DND-41 (cell line): ENCODE data around the gene ST7.

ENCODE experiments used
- ATAC-seq: fragments of 200-7000 bp; cut with Tn5 transposase; 3 replicates; pipeline ENCODE4 v1.9.1; 2021; ENCODE audit warnings: low read depth; ENCODE audit not compliant: insufficient read depth
- DNase-seq: peaks from one replicate; pipeline ENCODE4 v3.0.0-alpha.2; 2020
- H2AFZ ChIP-seq: 2 replicates; pipeline ENCODE4 v1.6.0; 2012; ENCODE audit warnings: low read depth, low read length
- H3K27ac ChIP-seq: 2 replicates; pipeline ENCODE4 v1.5.1; 2012; ENCODE audit warnings: low read length, inconsistent platforms
- H3K27me3 ChIP-seq: fragments of 200-600 bp; sonication (generic); 2 replicates; pipeline ENCODE4 v1.6.0; 2012; ENCODE audit warnings: low read length, mild to moderate bottlenecking, inconsistent platforms; ENCODE audit not compliant: insufficient read depth, poor library complexity
- H3K36me3 ChIP-seq: 2 replicates; pipeline ENCODE4 v1.5.1; 2012; ENCODE audit warnings: low read length, inconsistent platforms; ENCODE audit not compliant: insufficient read depth
- H3K4me1 ChIP-seq: 2 replicates; pipeline ENCODE4 v1.5.1; 2012; ENCODE audit warnings: mild to moderate bottlenecking, low read length; ENCODE audit not compliant: insufficient read depth
- H3K4me2 ChIP-seq: 2 replicates; pipeline ENCODE4 v1.6.0; 2012; ENCODE audit warnings: mild to moderate bottlenecking, moderate library complexity, low read length, inconsistent platforms; ENCODE audit not compliant: insufficient read depth
- H3K4me3 ChIP-seq, 2 experiments: fragments of 200-600 bp in 1 of 2; shearing (Covaris generic) in 1 of 2; 2 replicates each; pipeline ENCODE4 v1.5.1; 2012 to 2016; ENCODE audit warnings: inconsistent platforms in 2 of 2, low read length in 2 of 2, mild to moderate bottlenecking in 2 of 2, low read depth in 1 of 2, moderate library complexity in 1 of 2
- H3K79me2 ChIP-seq: 2 replicates; pipeline ENCODE4 v1.6.0; 2012; ENCODE audit warnings: low read length, inconsistent platforms; ENCODE audit not compliant: insufficient read depth
- H3K9ac ChIP-seq: 2 replicates; pipeline ENCODE4 v1.6.0; 2012; ENCODE audit warnings: low read depth, mild to moderate bottlenecking, inconsistent platforms, low read length, moderate library complexity
- H3K9me3 ChIP-seq: 2 replicates; pipeline ENCODE4 v1.5.1; 2012; ENCODE audit warnings: low read length, moderate library complexity, mild to moderate bottlenecking, inconsistent platforms; ENCODE audit not compliant: insufficient read depth, severe bottlenecking
- H4K20me1 ChIP-seq: 2 replicates; pipeline ENCODE4 v1.6.0; 2012; ENCODE audit warnings: low read length; ENCODE audit not compliant: insufficient read depth
- CTCF ChIP-seq: IDR thresholded peaks from 2 replicates; pipeline ENCODE4 v1.5.1; 2012; ENCODE audit warnings: borderline replicate concordance, low read length, moderate library complexity, mild to moderate bottlenecking; ENCODE audit not compliant: poor library complexity, severe bottlenecking; ENCODE audit errors: extremely low read depth
- EZH2 ChIP-seq: IDR thresholded peaks from 3 replicates; pipeline ENCODE4 v1.6.1; 2012; ENCODE audit warnings: borderline replicate concordance, low read depth, mild to moderate bottlenecking, moderate library complexity, low read length, inconsistent platforms; ENCODE audit not compliant: severe bottlenecking

The ST7 gene

GRCh38 chr7:116998567-116999175 lies 45.4 kb downstream of the ST7 start:
- no peak for DNase-seq
- H3K27ac ChIP-seq, result no peak overlapping the region
- no peak overlapping the region for H3K4me3 ChIP-seq
- no peaks in the 10 kb centered on the region for H3K9me3 ChIP-seq
- H3K36me3 ChIP-seq, result no peaks in the 10 kb centered on the region
- H3K4me1 ChIP-seq, result no peaks in the 10 kb centered on the region
- no peaks in the 10 kb centered on the region for H4K20me1 ChIP-seq
- H3K79me2 ChIP-seq, result no peaks in the 10 kb centered on the region
- TF ChIP-seq EZH2 (no peak), CTCF (no peak)
- no peak overlapping the region for H3K4me2 ChIP-seq
- no peak overlapping the region for H3K9ac ChIP-seq
- ATAC-seq, result no peak
- H3K27me3 ChIP-seq, result peaks cover 10% of the 10 kb centered on the region
- H2AFZ ChIP-seq, result no peak overlapping the region

DNA sequence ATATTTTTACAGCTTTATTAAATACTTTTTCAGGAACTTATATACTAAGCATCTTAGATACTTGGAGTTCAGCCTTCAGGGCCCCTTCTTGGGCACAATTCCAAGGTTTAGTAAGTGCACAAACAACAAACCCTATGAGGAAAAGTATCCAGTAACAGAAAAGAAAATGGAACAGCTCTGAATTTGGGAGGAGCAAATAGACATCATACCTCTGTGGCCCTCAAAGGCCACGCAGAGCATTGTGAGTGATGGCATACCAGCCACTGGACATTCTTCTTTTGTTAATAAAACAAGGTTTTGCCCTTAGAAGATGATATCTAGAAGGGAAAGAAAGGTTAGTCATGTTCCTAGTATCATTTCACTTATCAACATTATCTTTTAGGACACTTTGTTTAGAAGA lies 46.0 kb downstream of the ST7 start:
- H2AFZ ChIP-seq, result no peak overlapping the region
- TF ChIP-seq EZH2, result no peak

DNA sequence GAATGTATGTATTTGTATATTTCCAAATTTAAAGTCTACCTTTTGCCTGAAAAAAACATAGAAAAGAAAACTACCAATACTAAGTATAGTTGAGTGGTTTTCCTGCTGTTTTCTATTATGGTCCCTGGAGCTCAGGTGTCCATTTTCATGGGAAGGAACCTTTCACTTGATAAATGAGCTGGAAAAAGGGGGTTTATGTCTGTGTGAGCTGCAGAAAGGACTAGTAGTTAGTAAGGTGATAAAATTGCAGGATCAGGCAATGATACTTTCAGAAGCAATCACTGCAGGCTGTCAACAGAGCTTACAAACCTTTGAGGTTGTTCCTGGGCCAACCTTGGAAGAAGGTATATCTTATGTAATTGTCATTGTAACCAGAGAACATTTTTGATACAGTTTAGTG lies 48.0 kb downstream of the ST7 start:
- TF ChIP-seq EZH2, result no peak
- TF ChIP-seq CTCF, result no peak
- Histone ChIP-seq H2AFZ (no peak overlapping the region), H3K9ac (no peak overlapping the region), H3K27ac (no peak overlapping the region), H4K20me1 (no peaks in the 10 kb centered on the region), H3K4me3 (no peak overlapping the region), H3K27me3 (no peaks in the 10 kb centered on the region), H3K79me2 (no peaks in the 10 kb centered on the region), H3K4me1 (no peaks in the 10 kb centered on the region), H3K4me2 (no peak overlapping the region), H3K36me3 (no peaks in the 10 kb centered on the region), H3K9me3 (no peaks in the 10 kb centered on the region)
- ATAC-seq, result no peak
- DNase-seq, result no peak

More for the DNA sequence above, 46.0 kb downstream of the ST7 start:
- DNase-seq (no peak), ATAC-seq (no peak)
- no peak overlapping the region for H3K9ac ChIP-seq
- no peak overlapping the region for H3K4me3 ChIP-seq
- H3K9me3 ChIP-seq, result no peaks in the 10 kb centered on the region
- H4K20me1 ChIP-seq, result no peaks in the 10 kb centered on the region
- H3K27me3 ChIP-seq, result peaks cover 10% of the 10 kb centered on the region
- no peak overlapping the region for H3K27ac ChIP-seq
- H3K4me1 ChIP-seq, result no peaks in the 10 kb centered on the region
- H3K79me2 ChIP-seq, result no peaks in the 10 kb centered on the region
- no peaks in the 10 kb centered on the region for H3K36me3 ChIP-seq
- H3K4me2 ChIP-seq, result no peak overlapping the region

- Histone ChIP-seq H3K4me1 (peaks cover 11% of the 10 kb centered on the region), H3K9ac (no peak overlapping the region), H3K36me3 (no peaks in the 10 kb centered on the region), H3K79me2 (no peaks in the 10 kb centered on the region), H4K20me1 (no peaks in the 10 kb centered on the region), H3K9me3 (no peaks in the 10 kb centered on the region), H3K4me3 (no peak overlapping the region), H3K27ac (no peak overlapping the region), H2AFZ (no peak overlapping the region), H3K27me3 (peaks cover 8% of the 10 kb centered on the region), H3K4me2 (no peak overlapping the region)
- no peak for TF ChIP-seq EZH2
- no peak for TF ChIP-seq CTCF
- DNase-seq, result no peak
- ATAC-seq, result no peak
Measured at GRCh38 chr7:117004899-117005298, 51.6 kb downstream of the ST7 start.
